ENCODE results near the gene NCCRP1.

- TF ChIP-seq CTCF (IDR thresholded peaks at IDR 0.05) (no peak), POLR2A (IDR thresholded peaks at IDR 0.05; ENCODE audit: low read depth) (no peak), EP300 (IDR thresholded peaks at IDR 0.05) (no peak)
These were observed 6.2 kb downstream of the NCCRP1 start for GRCh38 chr19:39202998-39203355.

Data from esophagus muscularis mucosa (tissue), 4 donors.